H1 (cell line): ENCODE results near the gene TBC1D3I. TPM values are rescaled to one million over a fixed set of nuclear protein-coding genes. Genes with fewer than 3 reads are reported as not detected.
"Not testable (repeated sequence)": the region's sequence is repeated elsewhere in the genome, so short reads cannot be mapped to it uniquely, and the experiment has no call there.

Experiments used
- CTCF ChIA-PET: fragments of 300-600 bp; sonication (Branson Sonifier 250); formaldehyde crosslinking; loops from one replicate; lab custom pipeline; 2021; ENCODE audit not compliant: partially characterized antibody; lab: Charles Lee
- POLR2A ChIA-PET: fragments of 300-600 bp; sonication (Branson Sonifier 250); formaldehyde crosslinking; loops from one replicate; lab custom pipeline; 2021; ENCODE audit warnings: inconsistent platforms; ENCODE audit not compliant: partially characterized antibody; lab: Charles Lee
- DNase-seq, 2 experiments: peaks; one replicate each; pipeline versions ENCODE4 v3.0.0 to v3.0.0-alpha.2; 2010 to 2022; ENCODE audit warnings: low spot score in 2 of 2, low read depth in 1 of 2, mixed read lengths in 1 of 2
- FAIRE-seq: peaks from 2 replicates; lab custom pipeline; 2011; peaks lifted over from hg19 to GRCh38; lab: Jason Lieb, UNC
- H2AFZ ChIP-seq: 2 replicates; pipeline ENCODE4 v1.8.1; 2012; ENCODE audit warnings: low read length, inconsistent platforms
- H2AK5ac ChIP-seq: 2 replicates; pipeline ENCODE4 v1.6.1; 2013; ENCODE audit warnings: low read depth, low read length
- H2BK120ac ChIP-seq: replicated peaks from 2 replicates; pipeline ENCODE3; 2013; ENCODE audit warnings: low read depth, low read length, inconsistent platforms
- H2BK12ac ChIP-seq: 2 replicates; pipeline ENCODE4 v1.6.1; 2013; ENCODE audit warnings: low read depth, low read length
- H2BK15ac ChIP-seq: 2 replicates; pipeline ENCODE4 v1.6.1; 2013; ENCODE audit warnings: low read length
- H2BK20ac ChIP-seq: 2 replicates; pipeline ENCODE4 v1.6.1; 2013; ENCODE audit warnings: low read length
- H2BK5ac ChIP-seq: 2 replicates; pipeline ENCODE4 v1.6.1; 2013; ENCODE audit warnings: low read depth, low read length
- H3K14ac ChIP-seq: 2 replicates; pipeline ENCODE4 v1.6.1; 2013; ENCODE audit warnings: inconsistent platforms; ENCODE audit not compliant: insufficient read length
- H3K18ac ChIP-seq: 2 replicates; pipeline ENCODE4 v1.6.1; 2013; ENCODE audit warnings: low read length; ENCODE audit errors: extremely low read depth
- H3K23ac ChIP-seq: 2 replicates; pipeline ENCODE4 v1.6.1; 2013; ENCODE audit warnings: inconsistent platforms; ENCODE audit not compliant: insufficient read length
- H3K23me2 ChIP-seq: 2 replicates; pipeline ENCODE4 v1.6.1; 2013; ENCODE audit warnings: low read depth, low read length
- H3K27ac ChIP-seq: 2 replicates; pipeline ENCODE4 v1.6.1; 2011; ENCODE audit warnings: low read depth, low read length, inconsistent platforms
- H3K27me3 ChIP-seq, 4 experiments: replicated peaks in 1 of 4; 1 replicate in 1 of 4; 2 replicates in 3 of 4; pipeline versions ENCODE4 v1.6.1 to v1.8.1; 2011 to 2013; ENCODE audit warnings: low read length in 3 of 4, mild to moderate bottlenecking in 3 of 4, inconsistent platforms in 2 of 4, mixed read lengths in 2 of 4, moderate library complexity in 1 of 4; ENCODE audit not compliant: control insufficient read depth in 3 of 4, insufficient read depth in 3 of 4; ENCODE audit errors: extremely low read depth in 1 of 4
- H3K36me3 ChIP-seq, 4 experiments: 2 replicates each; pipeline versions ENCODE4 v1.6.1 to v1.8.1; 2011 to 2013; ENCODE audit warnings: mild to moderate bottlenecking in 4 of 4, low read length in 3 of 4, moderate library complexity in 2 of 4, control low read depth in 1 of 4, inconsistent platforms in 1 of 4; ENCODE audit not compliant: insufficient read depth in 4 of 4, control insufficient read depth in 2 of 4
- H3K4ac ChIP-seq: replicated peaks from 2 replicates; pipeline ENCODE3; 2013; ENCODE audit warnings: low read length, low read depth, mixed read lengths, inconsistent platforms; ENCODE audit not compliant: insufficient read length
- H3K4me1 ChIP-seq, 4 experiments: replicated peaks in 1 of 4; 1 replicate in 1 of 4; 2 replicates in 3 of 4; pipeline versions ENCODE4 v1.6.1 to v1.8.1; 2011 to 2013; ENCODE audit warnings: low read length in 3 of 4, inconsistent platforms in 2 of 4, mixed read lengths in 1 of 4; ENCODE audit not compliant: insufficient read depth in 4 of 4, control insufficient read depth in 3 of 4
- H3K4me2 ChIP-seq, 2 experiments: 2 replicates each; pipeline versions ENCODE4 v1.6.1 to v1.8.1; 2011 to 2013; ENCODE audit warnings: low read depth in 2 of 2, low read length in 2 of 2, control low read depth in 1 of 2, inconsistent platforms in 1 of 2, mild to moderate bottlenecking in 1 of 2; ENCODE audit not compliant: insufficient read depth in 1 of 2
- H3K4me3 ChIP-seq, 4 experiments: fragments of 200-600, 300-600 bp in 1 of 4; sonication (generic), shearing (Covaris generic), sonication (Bioruptor Twin) in 1 of 4; 2 replicates each; pipeline versions ENCODE4 v1.5.1 to v1.8.1; 2011 to 2016; ENCODE audit warnings: low read length in 4 of 4, low read depth in 3 of 4, control low read depth in 2 of 4, inconsistent platforms in 2 of 4, mild to moderate bottlenecking in 2 of 4, mixed read lengths in 1 of 4, moderate library complexity in 1 of 4; ENCODE audit not compliant: insufficient read depth in 2 of 4; ENCODE audit errors: extremely low read depth in 1 of 4
- H3K56ac ChIP-seq: replicated peaks from 2 replicates; pipeline ENCODE3; 2013; ENCODE audit warnings: low read depth, mild to moderate bottlenecking, mixed read lengths, low read length, inconsistent platforms; ENCODE audit not compliant: insufficient read length
- H3K79me1 ChIP-seq: 2 replicates; pipeline ENCODE4 v1.6.1; 2013; ENCODE audit warnings: low read depth, low read length, control low read depth
- H3K79me2 ChIP-seq, 2 experiments: 2 replicates each; pipeline versions ENCODE4 v1.6.1 to v1.8.1; 2012 to 2013; ENCODE audit warnings: low read length in 2 of 2, mild to moderate bottlenecking in 2 of 2, inconsistent platforms in 1 of 2; ENCODE audit not compliant: insufficient read depth in 2 of 2, control insufficient read depth in 1 of 2
- H3K9ac ChIP-seq, 4 experiments: replicated peaks in 1 of 4; 1 replicate in 1 of 4; 2 replicates in 3 of 4; pipeline versions ENCODE4 v1.6.1 to v1.8.1; 2011 to 2013; ENCODE audit warnings: low read depth in 3 of 4, low read length in 3 of 4, control low read depth in 2 of 4, mild to moderate bottlenecking in 2 of 4, moderate library complexity in 2 of 4, inconsistent platforms in 1 of 4; ENCODE audit errors: extremely low read depth in 1 of 4
- H3K9me3 ChIP-seq, 2 experiments: 2 replicates each; pipeline versions ENCODE4 v1.6.1 to v1.8.1; 2012 to 2013; ENCODE audit warnings: mild to moderate bottlenecking in 2 of 2, moderate library complexity in 2 of 2, control low read depth in 1 of 2, inconsistent platforms in 1 of 2, low read depth in 1 of 2, low read length in 1 of 2, mixed read lengths in 1 of 2; ENCODE audit not compliant: insufficient read depth in 2 of 2
- H4K20me1 ChIP-seq, 2 experiments: replicated peaks in 1 of 2; 2 replicates each; pipeline versions ENCODE3 to v1.8.1; 2011 to 2013; ENCODE audit warnings: inconsistent platforms in 2 of 2, low read length in 2 of 2, mild to moderate bottlenecking in 1 of 2; ENCODE audit not compliant: insufficient read depth in 2 of 2, control insufficient read depth in 1 of 2
- H4K5ac ChIP-seq: 2 replicates; pipeline ENCODE4 v1.6.1; 2013; ENCODE audit warnings: low read length, low read depth, mixed read lengths, inconsistent platforms; ENCODE audit not compliant: insufficient read length
- H4K8ac ChIP-seq: 2 replicates; pipeline ENCODE4 v1.8.0; 2013; ENCODE audit warnings: mild to moderate bottlenecking, moderate library complexity, low read length, inconsistent platforms; ENCODE audit not compliant: insufficient read depth; ENCODE audit errors: extremely low read depth
- H4K91ac ChIP-seq: replicated peaks from 2 replicates; pipeline ENCODE3; 2013; ENCODE audit warnings: low read length, mixed read lengths, inconsistent platforms; ENCODE audit not compliant: insufficient read length
- WGBS, 2 experiments: shearing (Covaris generic) in 1 of 2; methylation state at CpG; one replicate each; pipeline versions ENCODE4 v1.1.6 to v1.1.7; 2013 to 2015; ENCODE audit warnings: low lambda C conversion rate in 2 of 2, mixed read lengths in 2 of 2, inconsistent platforms in 1 of 2, low coverage in 1 of 2, missing lambda C conversion rate in 1 of 2; ENCODE audit not compliant: insufficient replicate concordance in 2 of 2, insufficient coverage in 1 of 2, insufficient read length in 1 of 2; ENCODE audit errors: extremely low coverage in 1 of 2, missing lambda C conversion rate in 1 of 2; 5-methylcytosine and 5-hydroxymethylcytosine counted together
- polyA plus RNA-seq, 7 experiments: library from polyadenylated mRNA; depleted of rRNA in 3 of 7; stranded (reverse) in 5 of 7; unstranded in 2 of 7; fragments of >200 nt in 5 of 7; fragments of 200-250 nt in 2 of 7; gene quantifications; 1 replicate in 5 of 7; 2 replicates in 1 of 7; 4 replicates in 1 of 7; pipeline versions ENCODE4 v1.2.1 to v1.2.3, GENCODE V29; 2011 to 2013; ENCODE audit warnings: missing spikeins in 2 of 7, mixed read lengths in 2 of 7
- total RNA-seq: library from RNA; stranded (reverse); fragmentation: NEBNext Ultra II Directional; extraction: Animal tissue kit (Norgen Biotek cat#: 25700); gene quantifications from 2 replicates; pipeline ENCODE4 v1.2.1, GENCODE V29; 2021

The TBC1D3I gene
- total and polyA plus RNA-seq, 2 of the 8 experiments (the other 6 are each of a cell fraction or from before 2014, with no cell fraction given), result 2.3 TPM; not detected in 1

GRCh38 chr17:36210439-36211211 is 53.7 kb downstream of the TBC1D3I start, which contains the start of gene CCL4L2:
Gene CCL4L2, plus strand, starts transcription at chr17:36211063.
- H3K79me2 ChIP-seq, H3K23ac ChIP-seq, H2AK5ac ChIP-seq, H3K36me3 ChIP-seq, DNase-seq, H3K27ac ChIP-seq, H3K4me2 ChIP-seq, H3K79me1 ChIP-seq, H2BK15ac ChIP-seq, H3K4ac ChIP-seq, FAIRE-seq, H3K4me3 ChIP-seq, POLR2A ChIA-PET, H3K27me3 ChIP-seq, H4K91ac ChIP-seq, H4K20me1 ChIP-seq, H4K8ac ChIP-seq, H2BK20ac ChIP-seq, H2BK120ac ChIP-seq, H4K5ac ChIP-seq, H3K9ac ChIP-seq, H3K18ac ChIP-seq, H3K4me1 ChIP-seq, H2AFZ ChIP-seq, H3K56ac ChIP-seq, H3K14ac ChIP-seq, H2BK12ac ChIP-seq, H3K9me3 ChIP-seq, H2BK5ac ChIP-seq, H3K23me2 ChIP-seq: not testable (repeated sequence)
- CTCF ChIA-PET, result interaction anchor here (1.1 kb wide), 1 partner anchor 82 kb away, joined by 3 read pairs; no protein-coding TSS in a partner anchor
- WGBS, 2 experiments, result 83% methylated on average over 7 of the region's 7 CpGs; no CpG with 5 or more reads in 1 of the 2 experiments
